Astrocyte of the cerebellum (primary cell): ENCODE data around the gene DNMT3B.

Source experiments
- DNase-seq: peaks from one replicate; pipeline ENCODE4 v3.0.0-alpha.2; 2011; ENCODE audit warnings: low read depth
- H3K4me3 ChIP-seq: 2 replicates; pipeline ENCODE4 v1.5.1; 2011; ENCODE audit warnings: mild to moderate bottlenecking, low read depth, low read length, moderate library complexity
- in situ Hi-C: cut with HindIII; loops from 2 replicates; pipeline ENCODE4 v1.10.0; 2017; ENCODE audit warnings: low sequenced_read_pairs
- TF ChIP-seq, protein P1 (sequence below): IDR thresholded peaks from 2 replicates; pipeline ENCODE4 v1.5.1; 2012; ENCODE audit warnings: low read length, low read depth, moderate library complexity, mild to moderate bottlenecking; ENCODE audit errors: missing control alignments

DNMT3B gene

DNA sequence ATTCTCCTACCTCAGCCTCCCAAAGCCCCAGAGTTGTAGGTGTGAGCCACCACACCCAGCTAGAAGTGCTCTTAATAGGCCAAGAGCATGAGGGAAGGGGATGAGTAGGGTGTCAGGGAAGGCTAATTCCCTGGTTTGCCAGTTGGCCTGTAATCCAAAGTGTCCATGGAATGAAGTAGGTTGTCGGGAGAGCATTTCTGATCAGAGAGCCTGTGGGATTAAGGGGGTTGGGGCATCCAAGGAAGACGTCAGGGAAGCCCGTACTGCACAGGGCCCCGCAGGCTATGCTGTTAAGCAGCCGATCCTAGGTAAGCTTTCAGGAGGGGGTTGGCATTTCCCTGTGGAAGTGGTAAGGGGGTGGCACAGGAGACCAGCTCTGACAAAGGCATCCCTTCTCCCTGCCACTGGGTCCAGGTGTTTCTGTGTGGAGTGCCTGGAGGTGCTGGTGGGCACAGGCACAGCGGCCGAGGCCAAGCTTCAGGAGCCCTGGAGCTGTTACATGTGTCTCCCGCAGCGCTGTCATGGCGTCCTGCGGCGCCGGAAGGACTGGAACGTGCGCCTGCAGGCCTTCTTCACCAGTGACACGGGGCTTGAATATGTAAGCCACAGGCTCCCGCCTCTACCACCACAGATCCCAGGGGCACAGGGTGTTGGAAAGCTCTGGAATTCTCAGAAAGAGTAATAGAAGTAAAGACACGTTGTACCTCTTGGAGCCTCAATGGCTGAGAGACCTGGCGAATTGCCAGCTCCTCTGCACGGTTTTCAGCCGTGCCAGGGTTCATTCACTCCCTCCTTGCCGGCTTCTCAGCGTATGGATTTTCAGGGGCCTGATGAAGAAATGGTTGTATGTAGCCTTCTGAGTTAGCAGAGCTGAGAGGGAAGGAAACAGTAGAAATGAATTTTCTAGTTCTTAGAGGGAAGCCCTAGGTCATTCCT, 36.1 kb downstream of the DNMT3B start:
- TF ChIP-seq, protein P1, sequence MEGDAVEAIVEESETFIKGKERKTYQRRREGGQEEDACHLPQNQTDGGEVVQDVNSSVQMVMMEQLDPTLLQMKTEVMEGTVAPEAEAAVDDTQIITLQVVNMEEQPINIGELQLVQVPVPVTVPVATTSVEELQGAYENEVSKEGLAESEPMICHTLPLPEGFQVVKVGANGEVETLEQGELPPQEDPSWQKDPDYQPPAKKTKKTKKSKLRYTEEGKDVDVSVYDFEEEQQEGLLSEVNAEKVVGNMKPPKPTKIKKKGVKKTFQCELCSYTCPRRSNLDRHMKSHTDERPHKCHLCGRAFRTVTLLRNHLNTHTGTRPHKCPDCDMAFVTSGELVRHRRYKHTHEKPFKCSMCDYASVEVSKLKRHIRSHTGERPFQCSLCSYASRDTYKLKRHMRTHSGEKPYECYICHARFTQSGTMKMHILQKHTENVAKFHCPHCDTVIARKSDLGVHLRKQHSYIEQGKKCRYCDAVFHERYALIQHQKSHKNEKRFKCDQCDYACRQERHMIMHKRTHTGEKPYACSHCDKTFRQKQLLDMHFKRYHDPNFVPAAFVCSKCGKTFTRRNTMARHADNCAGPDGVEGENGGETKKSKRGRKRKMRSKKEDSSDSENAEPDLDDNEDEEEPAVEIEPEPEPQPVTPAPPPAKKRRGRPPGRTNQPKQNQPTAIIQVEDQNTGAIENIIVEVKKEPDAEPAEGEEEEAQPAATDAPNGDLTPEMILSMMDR: no peak
- no peak for DNase-seq
- H3K4me3 ChIP-seq: no peak overlapping the region
- in situ Hi-C loops: loop anchor here (5.0 kb wide), 1 partner anchor 104 kb away; no protein-coding TSS in a partner anchor

DNA sequence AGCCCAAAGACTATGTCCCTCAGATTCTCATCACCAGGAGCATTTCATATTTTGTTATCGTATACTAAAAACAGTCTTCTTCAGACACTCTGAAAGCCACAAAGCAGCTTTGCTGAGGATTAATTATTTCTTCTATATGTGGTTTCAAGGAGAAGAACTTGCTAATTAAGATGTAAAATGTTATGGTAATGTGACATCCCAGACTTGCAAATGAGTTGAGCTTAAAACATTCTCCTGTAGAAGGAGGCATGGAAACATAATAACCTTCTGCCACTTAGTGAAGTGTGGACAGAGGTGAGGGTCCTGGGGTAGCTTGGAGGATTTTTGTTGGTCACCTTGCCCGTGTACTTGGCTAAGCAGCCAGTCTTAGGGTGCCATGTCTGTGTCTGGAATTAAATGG, 40.9 kb downstream of the DNMT3B start:
- TF ChIP-seq, protein P1: no peak
- H3K4me3 ChIP-seq: no peak overlapping the region
- in situ Hi-C loops: no loop called here
- DNase-seq: no peak

DNA sequence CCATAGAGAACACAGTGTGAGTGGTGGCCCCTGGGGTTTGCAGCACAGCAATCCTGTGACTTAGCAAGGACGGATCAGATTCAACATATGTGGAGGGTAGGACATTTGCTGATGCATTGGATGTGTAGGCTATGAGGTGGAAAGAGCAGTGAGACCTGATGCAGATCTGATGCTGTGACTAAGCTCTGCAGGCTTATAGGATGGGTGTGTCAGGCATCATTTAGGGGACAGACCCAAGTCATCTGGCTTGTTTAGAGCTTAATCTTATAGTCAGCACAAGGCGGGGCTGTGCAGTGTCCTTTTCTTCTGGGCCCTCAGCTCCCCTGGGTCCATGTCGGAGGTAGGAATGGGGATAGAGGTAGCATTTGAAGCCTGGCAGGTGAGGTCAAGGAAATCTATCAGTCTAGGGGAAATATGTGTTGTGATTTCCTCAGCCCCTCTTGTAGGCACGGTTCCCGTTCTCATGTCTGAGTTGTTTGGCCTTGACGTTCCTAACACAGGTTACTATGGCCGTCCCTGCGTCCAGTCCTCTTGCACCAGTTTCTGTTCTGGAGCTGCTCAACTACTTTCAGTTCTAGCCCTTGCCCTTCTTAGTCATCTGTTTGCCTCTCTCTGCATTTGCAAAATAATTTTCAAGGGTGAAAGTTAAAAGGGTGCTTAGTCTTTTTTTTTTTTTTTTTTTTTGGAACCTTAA, 42.0 kb downstream of the DNMT3B start:
- in situ Hi-C loops: no loop called here
- H3K4me3 ChIP-seq: no peak overlapping the region
- no peak for DNase-seq
- TF ChIP-seq, protein P1: no peak

DNA sequence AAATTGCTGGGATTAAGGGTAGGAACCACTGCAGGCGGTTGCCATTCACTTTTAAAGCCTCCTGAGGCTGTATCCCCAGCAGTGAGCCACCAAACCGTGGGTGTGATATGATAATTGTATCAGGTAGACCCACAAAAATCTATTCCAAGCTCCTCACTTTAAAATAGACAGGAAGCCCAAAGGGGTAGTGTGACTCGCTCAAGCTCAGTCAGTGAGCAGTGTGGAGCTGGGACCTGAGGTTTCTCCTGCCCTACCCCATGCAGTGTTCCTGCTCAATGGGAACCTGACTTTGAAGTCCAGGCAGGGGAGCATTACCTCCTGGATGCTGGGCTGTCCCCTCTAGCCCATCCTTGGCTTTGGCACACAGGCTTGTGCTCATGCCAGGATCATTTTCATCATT, 42.6 kb downstream of the DNMT3B start:
- no peak overlapping the region for H3K4me3 ChIP-seq
- in situ Hi-C loops: no loop called here
- TF ChIP-seq, protein P1: no peak
- DNase-seq: no peak

DNA sequence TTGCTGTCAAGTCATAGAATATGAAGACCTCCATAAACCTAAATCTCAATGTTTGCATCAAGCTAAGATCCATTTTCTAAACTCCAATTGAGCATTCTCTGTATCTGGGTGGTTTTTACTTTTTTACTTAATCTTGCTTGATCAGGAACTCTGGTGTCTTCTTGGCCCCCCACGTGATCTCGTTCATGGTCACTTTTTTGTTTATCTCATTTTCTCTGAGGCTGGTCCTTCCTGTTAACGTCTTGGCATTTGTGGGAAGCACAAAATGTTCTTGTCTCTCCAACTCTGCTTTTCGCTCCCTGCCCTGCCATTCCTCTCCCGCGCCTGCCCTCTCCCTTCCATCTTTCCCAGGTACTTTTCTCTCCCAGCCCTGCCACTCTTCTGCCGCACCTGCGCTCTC, 43.5 kb downstream of the DNMT3B start:
- no peak for DNase-seq
- H3K4me3 ChIP-seq: no peak overlapping the region
- in situ Hi-C loops: no loop called here
- TF ChIP-seq, protein P1: no peak

DNA sequence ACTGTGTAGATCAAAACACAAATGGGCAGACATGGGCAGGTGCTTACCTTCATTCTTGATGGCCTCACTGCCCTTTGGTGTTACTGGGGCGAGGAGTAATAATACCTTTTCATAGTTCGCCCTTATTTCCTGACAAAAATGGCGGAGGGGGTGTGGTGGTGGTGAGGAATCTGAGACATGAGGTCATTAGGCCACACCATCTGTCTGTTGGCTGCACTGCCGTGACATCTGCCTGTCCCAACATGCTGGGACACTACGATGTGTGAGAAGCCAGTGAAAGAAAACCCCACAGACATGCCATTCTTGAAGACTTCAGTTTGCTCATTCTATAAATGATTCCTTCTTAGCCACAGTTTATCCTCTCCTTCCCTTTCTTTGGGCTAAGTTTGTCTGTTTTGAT, 44.2 kb downstream of the DNMT3B start:
- TF ChIP-seq, protein P1: no peak
- DNase-seq: no peak
- in situ Hi-C loops: no loop called here
- H3K4me3 ChIP-seq: no peak overlapping the region
